PC-9 (cell line): ENCODE data around the gene SNTG2. TPM values are rescaled to one million over a fixed set of nuclear protein-coding genes. Genes with fewer than 3 reads are reported as not detected.

Source experiments
- BruUV-seq: library from RNA; stranded (reverse); fragments of 400-500 nt; replicated peaks from 2 replicates; lab custom pipeline; 2021; lab: Mats Ljungman, UMichigan
- CTCF ChIA-PET: fragments of 300-600 bp; sonication (Branson Sonifier 250); formaldehyde crosslinking; loops from one replicate; lab custom pipeline; 2022; ENCODE audit warnings: antibody characterized with exemption; lab: Charles Lee
- POLR2A ChIA-PET: fragments of 300-600 bp; sonication (Branson Sonifier 250); formaldehyde crosslinking; loops from one replicate; lab custom pipeline; 2022; ENCODE audit warnings: antibody characterized with exemption; ENCODE audit not compliant: unreplicated experiment; lab: Charles Lee
- DNase-seq, 2 experiments: peaks; one replicate each; pipeline versions ENCODE4 v3.0.0 to v3.0.0-alpha.2; 2015 to 2022; ENCODE audit warnings: mixed read lengths in 1 of 2
- H2AFZ ChIP-seq: fragments of 200-600 bp; sonication (generic); 2 replicates; pipeline ENCODE4 v1.8.1; 2017; ENCODE audit warnings: antibody characterized with exemption
- H3F3A ChIP-seq: fragments of 200-600 bp; sonication (generic); 2 replicates; pipeline ENCODE4 v1.8.1; 2017; ENCODE audit warnings: antibody characterized with exemption, mild to moderate bottlenecking, low read depth; ENCODE audit not compliant: insufficient read depth
- H3K27ac ChIP-seq: fragments of 200-600 bp; sonication (generic); 2 replicates; pipeline ENCODE4 v1.6.1; 2016; ENCODE audit warnings: mixed run types
- H3K27me3 ChIP-seq: fragments of 200-600 bp; sonication (generic); 2 replicates; pipeline ENCODE4 v1.6.1; 2016; ENCODE audit warnings: low read depth, mixed run types; ENCODE audit not compliant: insufficient read depth
- H3K36me3 ChIP-seq: fragments of 200-600 bp; sonication (generic); 2 replicates; pipeline ENCODE4 v1.6.1; 2016; ENCODE audit warnings: low read depth, mixed run types
- H3K4me1 ChIP-seq: fragments of 200-600 bp; sonication (generic); replicated peaks from 2 replicates; pipeline ENCODE4 v1.6.1; 2016; ENCODE audit warnings: mixed run types; ENCODE audit not compliant: insufficient read depth
- H3K4me2 ChIP-seq: fragments of 200-600 bp; sonication (generic); 2 replicates; pipeline ENCODE4 v1.6.1; 2017; ENCODE audit warnings: mixed run types
- H3K4me3 ChIP-seq: fragments of 200-600 bp; sonication (generic); 2 replicates; pipeline ENCODE4 v1.6.1; 2016; ENCODE audit warnings: mixed run types
- H3K79me2 ChIP-seq: fragments of 200-600 bp; sonication (generic); 2 replicates; pipeline ENCODE4 v1.6.1; 2017; ENCODE audit warnings: low read depth, mixed run types
- H3K9me2 ChIP-seq: fragments of 200-600 bp; sonication (generic); 2 replicates; pipeline ENCODE4 v1.8.1; 2017; ENCODE audit warnings: mild to moderate bottlenecking; ENCODE audit not compliant: insufficient read depth
- H3K9me3 ChIP-seq: fragments of 200-600 bp; sonication (generic); 2 replicates; pipeline ENCODE4 v1.8.1; 2016; ENCODE audit warnings: low read depth; ENCODE audit not compliant: insufficient read depth
- H4K20me1 ChIP-seq: fragments of 200-600 bp; sonication (generic); 2 replicates; pipeline ENCODE4 v1.8.1; 2017; ENCODE audit not compliant: insufficient read depth
- CTCF ChIP-seq: fragments of 200-600 bp; sonication (generic); conservative IDR thresholded peaks from 2 replicates; pipeline ENCODE4 v1.6.1; 2017; ENCODE audit warnings: mixed run types, antibody characterized with exemption, mild to moderate bottlenecking, moderate library complexity
- EZH2 ChIP-seq: fragments of 200-600 bp; sonication (generic); IDR thresholded peaks from 2 replicates; pipeline ENCODE4 v1.8.0; 2017; ENCODE audit warnings: antibody characterized with exemption, low read depth
- intact Hi-C: fragments of 100-400 bp; cut with micrococcal nuclease; formaldehyde crosslinking; loops from one replicate; pipeline ENCODE4 v1.10.0; 2022; ENCODE audit not compliant: unreplicated experiment
- total RNA-seq: library from RNA; stranded (reverse); gene quantifications from 2 replicates; pipeline ENCODE4 v1.2.3, GENCODE V29; 2021

Gene SNTG2
- total RNA-seq, 1 experiment from 2014 or later: not detected

- Histone ChIP-seq H3K9me2 (no peaks in the 10 kb centered on the region; the same call in 1 of the 2 replicates), H3K4me2 (no peak overlapping the region), H3K4me3 (no peak overlapping the region), H3K79me2 (no peaks in the 10 kb centered on the region), H3F3A (no peaks in the 10 kb centered on the region), H3K36me3 (no peaks in the 10 kb centered on the region), H3K27ac (no peak overlapping the region), H4K20me1 (no peaks in the 10 kb centered on the region), H3K27me3 (peaks cover 25% of the 10 kb centered on the region), H3K4me1 (no peaks in the 10 kb centered on the region), H2AFZ (no peak overlapping the region), H3K9me3 (no peaks in the 10 kb centered on the region)
- no peak for DNase-seq
- ChIA-PET POLR2A (no interaction called here), CTCF (no interaction called here)
- no TSS peak for BruUV-seq
- no peak for TF ChIP-seq CTCF
- no peak for TF ChIP-seq EZH2
- intact Hi-C loops: no loop called here
These were observed 24.4 kb downstream of the SNTG2 start for GRCh38 chr2:975095-975494.

GRCh38 chr2:979069-979928 lies 28.6 kb downstream of the SNTG2 start:
- Histone ChIP-seq H3K9me3 (no peaks in the 10 kb centered on the region), H3K27ac (no peak overlapping the region), H3K79me2 (no peaks in the 10 kb centered on the region), H2AFZ (no peak overlapping the region), H3F3A (no peaks in the 10 kb centered on the region; the same call in 1 of the 2 replicates), H4K20me1 (no peaks in the 10 kb centered on the region), H3K4me3 (no peak overlapping the region), H3K27me3 (peaks cover 49% of the 10 kb centered on the region), H3K36me3 (no peaks in the 10 kb centered on the region), H3K9me2 (no peaks in the 10 kb centered on the region), H3K4me1 (no peaks in the 10 kb centered on the region), H3K4me2 (no peak overlapping the region)
- intact Hi-C loops: no loop called here
- DNase-seq: no peak
- ChIA-PET POLR2A (no interaction called here), CTCF (no interaction called here)
- TF ChIP-seq CTCF: no peak
- BruUV-seq: no TSS peak

GRCh38 chr2:980176-980575 lies 29.5 kb downstream of the SNTG2 start:
- BruUV-seq: no TSS peak
- H3K27me3 ChIP-seq: peaks cover 57% of the 10 kb centered on the region
- intact Hi-C loops: no loop called here
- H3K4me1 ChIP-seq: no peaks in the 10 kb centered on the region
- no peaks in the 10 kb centered on the region for H3K79me2 ChIP-seq
- H3F3A ChIP-seq: no peaks in the 10 kb centered on the region; the same call in 1 of the 2 replicates
- ChIA-PET CTCF (no interaction called here), POLR2A (no interaction called here)
- no peaks in the 10 kb centered on the region for H3K36me3 ChIP-seq
- H3K4me2 ChIP-seq: no peak overlapping the region
- H4K20me1 ChIP-seq: no peaks in the 10 kb centered on the region
- H2AFZ ChIP-seq: no peak overlapping the region
- no peak overlapping the region for H3K4me3 ChIP-seq
- H3K9me3 ChIP-seq: no peaks in the 10 kb centered on the region
- no peak for DNase-seq
- no peak overlapping the region for H3K27ac ChIP-seq
- no peaks in the 10 kb centered on the region for H3K9me2 ChIP-seq
- TF ChIP-seq CTCF (no peak), EZH2 (no peak)
